HepG2 (cell line): ENCODE results near the gene CASTOR1. TPM values are rescaled to one million over a fixed set of nuclear protein-coding genes. Genes with fewer than 3 reads are reported as not detected.
A peak's percentile ranks its signal among the peaks of the same experiment; 100 is the strongest.

Experiments used
- AGO2 ChIP-seq: fragments of 200-400 bp; formaldehyde crosslinking; optimal IDR thresholded peaks from 2 replicates; pipeline ENCODE3; 2017; ENCODE audit warnings: mild to moderate bottlenecking, low read depth, low read length, moderate library complexity
- CBX1 ChIP-seq: IDR thresholded peaks from one replicate; pipeline ENCODE4 v1.6.1; 2016; ENCODE audit warnings: antibody characterized with exemption, low read depth
- CBX5 ChIP-seq: sonication (generic); formaldehyde crosslinking; IDR thresholded peaks from 2 replicates; pipeline ENCODE4 v1.4.0; 2020; ENCODE audit warnings: missing genetic modification reagents, borderline replicate concordance
- DBP ChIP-seq: sonication (generic); formaldehyde crosslinking; IDR thresholded peaks from 2 replicates; pipeline ENCODE4 v1.4.0; 2020; ENCODE audit warnings: missing genetic modification reagents; ENCODE audit errors: not compliant biosample characterization
- DR1 ChIP-seq: sonication (generic); formaldehyde crosslinking; IDR thresholded peaks from 2 replicates; pipeline ENCODE4 v1.8.0; 2021; ENCODE audit warnings: mild to moderate bottlenecking, missing genetic modification reagents, inconsistent platforms
- ELF1 ChIP-seq: sonication (generic); formaldehyde crosslinking; IDR thresholded peaks from 2 replicates; pipeline ENCODE4 v1.4.0; 2020; ENCODE audit warnings: missing genetic modification reagents
- ESRRA ChIP-seq: sonication (generic); formaldehyde crosslinking; IDR thresholded peaks from 2 replicates; pipeline ENCODE4 v1.5.1; 2020; ENCODE audit warnings: mild to moderate bottlenecking, low read depth, missing genetic modification reagents
- HINFP ChIP-seq: sonication (generic); formaldehyde crosslinking; IDR thresholded peaks from 2 replicates; pipeline ENCODE4 v1.4.0; 2020; ENCODE audit warnings: low read depth, mild to moderate bottlenecking, missing genetic modification reagents
- HOXA3 ChIP-seq: sonication (generic); formaldehyde crosslinking; IDR thresholded peaks from 2 replicates; pipeline ENCODE4 v1.5.0; 2020; ENCODE audit warnings: missing genetic modification reagents
- NFYB ChIP-seq: sonication (generic); formaldehyde crosslinking; IDR thresholded peaks from 2 replicates; pipeline ENCODE4 v1.4.0; 2020; ENCODE audit warnings: missing genetic modification reagents
- NR1H2 ChIP-seq: sonication (generic); formaldehyde crosslinking; IDR thresholded peaks from 2 replicates; pipeline ENCODE4 v1.8.1; 2022; ENCODE audit warnings: low read depth, missing genetic modification reagents, borderline replicate concordance
- RAD51 ChIP-seq: fragments of 450-650 bp; IDR thresholded peaks from 2 replicates; pipeline ENCODE4 v1.6.1; 2016; ENCODE audit warnings: borderline replicate concordance
- RBFOX2 ChIP-seq: fragments of 200-400 bp; formaldehyde crosslinking; IDR thresholded peaks from 2 replicates; pipeline ENCODE4 v1.6.1; 2017; ENCODE audit warnings: low read depth, mild to moderate bottlenecking, low read length
- RFX3 ChIP-seq: IDR thresholded peaks from 2 replicates; pipeline ENCODE4 v1.6.1; 2016; ENCODE audit warnings: missing biosample characterization, missing genetic modification reagents
- TEAD2 ChIP-seq: sonication (generic); formaldehyde crosslinking; IDR thresholded peaks from 2 replicates; pipeline ENCODE4 v1.9.0; 2021; ENCODE audit warnings: missing genetic modification reagents
- TP53 ChIP-seq: sonication (generic); formaldehyde crosslinking; conservative IDR thresholded peaks from 2 replicates; pipeline ENCODE4 v1.4.0; 2020; ENCODE audit warnings: missing genetic modification reagents
- U2AF2 ChIP-seq: fragments of 200-400 bp; formaldehyde crosslinking; IDR thresholded peaks from 2 replicates; pipeline ENCODE4 v1.6.1; 2017; ENCODE audit warnings: low read depth, mild to moderate bottlenecking, low read length
- YEATS4 ChIP-seq: sonication (generic); formaldehyde crosslinking; IDR thresholded peaks from 2 replicates; pipeline ENCODE4 v1.4.0; 2020; ENCODE audit warnings: missing genetic modification reagents, borderline replicate concordance
- ZNF101 ChIP-seq: sonication (generic); formaldehyde crosslinking; IDR thresholded peaks from 2 replicates; pipeline ENCODE4 v1.4.0; 2020; ENCODE audit warnings: mild to moderate bottlenecking, low read depth, missing genetic modification reagents, borderline replicate concordance
- ZNF280D ChIP-seq: sonication (generic); formaldehyde crosslinking; IDR thresholded peaks from 2 replicates; pipeline ENCODE4 v1.5.1; 2020; ENCODE audit warnings: mild to moderate bottlenecking, missing genetic modification reagents
- ZNF296 ChIP-seq: sonication (generic); formaldehyde crosslinking; conservative IDR thresholded peaks from 2 replicates; pipeline ENCODE4 v1.5.0; 2020; ENCODE audit warnings: mild to moderate bottlenecking, missing genetic modification reagents
- ZNF331 ChIP-seq: sonication (generic); formaldehyde crosslinking; IDR thresholded peaks from 2 replicates; pipeline ENCODE4 v1.4.0; 2020; ENCODE audit warnings: missing genetic modification reagents
- ZNF562 ChIP-seq: sonication (generic); formaldehyde crosslinking; IDR thresholded peaks from 2 replicates; pipeline ENCODE4 v1.8.0; 2022; ENCODE audit warnings: missing genetic modification reagents, borderline replicate concordance
- polyA plus RNA-seq, 8 experiments: library from polyadenylated mRNA; depleted of rRNA in 3 of 8; stranded (reverse) in 7 of 8; unstranded in 1 of 8; fragments of >200 nt; fragmentation: Illumina TruSeq in 4 of 8; extraction: Trizol in 4 of 8; gene quantifications; 2 replicates each; pipeline versions ENCODE4 v1.2.1 to v1.2.3, GENCODE V29; 2011 to 2016; ENCODE audit warnings: low read depth in 4 of 8, missing spikeins in 1 of 8, mixed read lengths in 1 of 8; ENCODE audit not compliant: insufficient read depth in 1 of 8
- total RNA-seq, 5 experiments: library from RNA; depleted of rRNA; stranded (reverse); fragments of >200 nt; fragmentation: Illumina TruSeq; extraction: Trizol; gene quantifications; 2 replicates each; pipeline ENCODE4 v1.2.3, GENCODE V29; 2016; ENCODE audit warnings: low read depth in 1 of 5
- TF ChIP-seq, protein P1 (sequence below): sonication (generic); formaldehyde crosslinking; IDR thresholded peaks from 2 replicates; pipeline ENCODE4 v1.5.0; 2020; ENCODE audit warnings: mild to moderate bottlenecking, missing genetic modification reagents

The CASTOR1 gene
- total and polyA plus RNA-seq, 2 of the 13 experiments (the other 11 are each of a cell fraction or from before 2014, with no cell fraction given), result 2.6 to 4.4 TPM

GRCh38 chr22:30245181-30245984 is 43.9 kb downstream of the CASTOR1 start (continued):
- TF ChIP-seq DBP (CRISPR knock-in tag) (no peak), TEAD2 (CRISPR knock-in tag) (no peak), AGO2 (no peak), RBFOX2 (no peak), HINFP (no peak), DR1 (CRISPR knock-in tag) (no peak), NFYB (CRISPR knock-in tag) (no peak), ZNF101 (no peak), ZNF280D (no peak), ZNF562 (no peak), RAD51 (no peak), YEATS4 (CRISPR knock-in tag) (no peak), ZNF296 (CRISPR knock-in tag) (no peak), HOXA3 (CRISPR knock-in tag) (no peak), ZNF331 (CRISPR knock-in tag) (no peak), CBX5 (CRISPR knock-in tag) (no peak), ELF1 (CRISPR knock-in tag) (no peak), NR1H2 (no peak), TP53 (CRISPR knock-in tag) (peak; percentile 97), CBX1 (no peak), ESRRA (CRISPR knock-in tag) (no peak), U2AF2 (no peak), RFX3 (no peak)
- TF ChIP-seq, protein P1, sequence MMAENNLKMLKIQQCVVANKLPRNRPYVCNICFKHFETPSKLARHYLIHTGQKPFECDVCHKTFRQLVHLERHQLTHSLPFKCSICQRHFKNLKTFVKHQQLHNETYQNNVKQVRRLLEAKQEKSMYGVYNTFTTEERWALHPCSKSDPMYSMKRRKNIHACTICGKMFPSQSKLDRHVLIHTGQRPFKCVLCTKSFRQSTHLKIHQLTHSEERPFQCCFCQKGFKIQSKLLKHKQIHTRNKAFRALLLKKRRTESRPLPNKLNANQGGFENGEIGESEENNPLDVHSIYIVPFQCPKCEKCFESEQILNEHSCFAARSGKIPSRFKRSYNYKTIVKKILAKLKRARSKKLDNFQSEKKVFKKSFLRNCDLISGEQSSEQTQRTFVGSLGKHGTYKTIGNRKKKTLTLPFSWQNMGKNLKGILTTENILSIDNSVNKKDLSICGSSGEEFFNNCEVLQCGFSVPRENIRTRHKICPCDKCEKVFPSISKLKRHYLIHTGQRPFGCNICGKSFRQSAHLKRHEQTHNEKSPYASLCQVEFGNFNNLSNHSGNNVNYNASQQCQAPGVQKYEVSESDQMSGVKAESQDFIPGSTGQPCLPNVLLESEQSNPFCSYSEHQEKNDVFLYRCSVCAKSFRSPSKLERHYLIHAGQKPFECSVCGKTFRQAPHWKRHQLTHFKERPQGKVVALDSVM (CRISPR knock-in tag), result no peak
